Lower lobe of right lung (tissue), 2 donors: ENCODE results near the gene IQCH. TPM values are rescaled to one million over a fixed set of nuclear protein-coding genes. Genes with fewer than 3 reads are reported as not detected.

Source experiments
- ATAC-seq, 2 donors: fragments of 200-7000 bp; cut with Tn5 transposase; one replicate each; pipeline ENCODE4 v1.9.1; 2020 to 2022; ENCODE audit warnings: mild to moderate bottlenecking in 2 of 2, moderate library complexity in 2 of 2
- DNase-seq: peaks from one replicate; pipeline ENCODE4 v3.0.0-alpha.2; 2020
- H3K27ac ChIP-seq: fragments of 200-600 bp; one replicate; pipeline ENCODE4 v1.8.0; 2022
- H3K27me3 ChIP-seq: fragments of 200-600 bp; one replicate; pipeline ENCODE4 v1.8.0; 2022; ENCODE audit warnings: low read depth
- H3K36me3 ChIP-seq: fragments of 200-600 bp; one replicate; pipeline ENCODE4 v1.8.0; 2022; ENCODE audit warnings: mild to moderate bottlenecking
- H3K4me1 ChIP-seq: fragments of 200-600 bp; one replicate; pipeline ENCODE4 v1.8.0; 2022
- H3K4me3 ChIP-seq: fragments of 200-600 bp; one replicate; pipeline ENCODE4 v1.8.0; 2022; ENCODE audit warnings: mild to moderate bottlenecking
- H3K9me3 ChIP-seq: fragments of 200-600 bp; one replicate; pipeline ENCODE4 v1.8.0; 2022
- intact Hi-C: fragments of 100-400 bp; cut with DNase I; formaldehyde crosslinking; loops from one replicate; pipeline ENCODE4 v1.11.0; 2022
- total RNA-seq: library from RNA; stranded (reverse); fragmentation: NEBNext Ultra II Directional; extraction: Animal tissue kit (Norgen Biotek cat#: 25700); gene quantifications from one replicate; pipeline ENCODE4 v1.2.1, GENCODE V29; 2021
- TF ChIP-seq, protein P1 (sequence below): fragments of 200-600 bp; IDR thresholded peaks from one replicate; pipeline ENCODE4 v1.8.0; 2022; ENCODE audit warnings: antibody characterized with exemption, mild to moderate bottlenecking
- donor health status: DM: no; HTN: yes; CAD: no; lungs with severe emphysema.

The IQCH gene
- total RNA-seq, 1 donor from 2014 or later, result 2.3 TPM

GRCh38 chr15:67248011-67248505 is 6.5 kb upstream of the IQCH start:
- DNase-seq, result no peak
- peaks cover 3% of the 10 kb centered on the region for H3K36me3 ChIP-seq
- H3K4me3 ChIP-seq, result no peak overlapping the region
- no peak for ATAC-seq
- H3K27me3 ChIP-seq, result no peaks in the 10 kb centered on the region
- no peak overlapping the region for H3K27ac ChIP-seq
- TF ChIP-seq, protein P1, sequence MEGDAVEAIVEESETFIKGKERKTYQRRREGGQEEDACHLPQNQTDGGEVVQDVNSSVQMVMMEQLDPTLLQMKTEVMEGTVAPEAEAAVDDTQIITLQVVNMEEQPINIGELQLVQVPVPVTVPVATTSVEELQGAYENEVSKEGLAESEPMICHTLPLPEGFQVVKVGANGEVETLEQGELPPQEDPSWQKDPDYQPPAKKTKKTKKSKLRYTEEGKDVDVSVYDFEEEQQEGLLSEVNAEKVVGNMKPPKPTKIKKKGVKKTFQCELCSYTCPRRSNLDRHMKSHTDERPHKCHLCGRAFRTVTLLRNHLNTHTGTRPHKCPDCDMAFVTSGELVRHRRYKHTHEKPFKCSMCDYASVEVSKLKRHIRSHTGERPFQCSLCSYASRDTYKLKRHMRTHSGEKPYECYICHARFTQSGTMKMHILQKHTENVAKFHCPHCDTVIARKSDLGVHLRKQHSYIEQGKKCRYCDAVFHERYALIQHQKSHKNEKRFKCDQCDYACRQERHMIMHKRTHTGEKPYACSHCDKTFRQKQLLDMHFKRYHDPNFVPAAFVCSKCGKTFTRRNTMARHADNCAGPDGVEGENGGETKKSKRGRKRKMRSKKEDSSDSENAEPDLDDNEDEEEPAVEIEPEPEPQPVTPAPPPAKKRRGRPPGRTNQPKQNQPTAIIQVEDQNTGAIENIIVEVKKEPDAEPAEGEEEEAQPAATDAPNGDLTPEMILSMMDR, result no peak
- peaks cover 17% of the 10 kb centered on the region for H3K4me1 ChIP-seq
- no peaks in the 10 kb centered on the region for H3K9me3 ChIP-seq
- intact Hi-C loops, result no loop called here

GRCh38 chr15:67249830-67250229 is 4.8 kb upstream of the IQCH start:
- TF ChIP-seq, protein P1, result no peak
- H3K27me3 ChIP-seq, result no peaks in the 10 kb centered on the region
- H3K4me1 ChIP-seq, result peaks cover 21% of the 10 kb centered on the region
- no peaks in the 10 kb centered on the region for H3K9me3 ChIP-seq
- DNase-seq, result no peak
- H3K27ac ChIP-seq, result no peak overlapping the region
- H3K4me3 ChIP-seq, result no peak overlapping the region
- intact Hi-C loops, result no loop called here
- peaks cover 3% of the 10 kb centered on the region for H3K36me3 ChIP-seq
- ATAC-seq, result no peak

DNA sequence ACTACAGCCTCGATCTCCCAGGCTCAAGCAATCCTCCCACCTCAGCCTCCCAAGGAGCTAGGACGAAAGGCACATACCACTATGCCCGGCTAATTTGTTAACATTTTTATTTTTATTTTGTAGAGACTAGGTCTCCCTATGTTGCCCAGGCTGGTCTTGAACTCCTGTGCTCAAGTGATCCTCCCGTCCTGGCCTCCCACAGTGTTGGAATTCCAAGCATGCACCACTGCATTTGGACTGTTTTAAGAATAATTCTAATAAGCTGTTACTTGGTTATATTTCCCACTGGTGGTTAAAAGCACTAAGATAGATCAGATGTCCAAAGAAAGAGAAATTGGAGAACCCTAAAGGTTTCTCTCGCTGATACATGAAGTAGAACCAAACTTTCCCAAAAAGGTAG is 3.3 kb upstream of the IQCH start:
- no peak overlapping the region for H3K27ac ChIP-seq
- intact Hi-C loops, result no loop called here
- DNase-seq (no peak), ATAC-seq (no peak)
- H3K27me3 ChIP-seq, result no peaks in the 10 kb centered on the region
- H3K4me1 ChIP-seq, result peaks cover 21% of the 10 kb centered on the region
- TF ChIP-seq, protein P1, result no peak
- no peaks in the 10 kb centered on the region for H3K36me3 ChIP-seq
- no peaks in the 10 kb centered on the region for H3K9me3 ChIP-seq
- no peak overlapping the region for H3K4me3 ChIP-seq

GRCh38 chr15:67253101-67253500 is 1.5 kb upstream of the IQCH start:
- H3K27me3 ChIP-seq, result no peaks in the 10 kb centered on the region
- intact Hi-C loops, result no loop called here
- H3K4me1 ChIP-seq, result peaks cover 21% of the 10 kb centered on the region
- no peak for ATAC-seq
- DNase-seq, result no peak
- H3K36me3 ChIP-seq, result no peaks in the 10 kb centered on the region
- H3K27ac ChIP-seq, result peak overlapping the region; percentile 91
- H3K9me3 ChIP-seq, result no peaks in the 10 kb centered on the region
- peak overlapping the region; percentile 74 for H3K4me3 ChIP-seq
- TF ChIP-seq, protein P1, result no peak

DNA sequence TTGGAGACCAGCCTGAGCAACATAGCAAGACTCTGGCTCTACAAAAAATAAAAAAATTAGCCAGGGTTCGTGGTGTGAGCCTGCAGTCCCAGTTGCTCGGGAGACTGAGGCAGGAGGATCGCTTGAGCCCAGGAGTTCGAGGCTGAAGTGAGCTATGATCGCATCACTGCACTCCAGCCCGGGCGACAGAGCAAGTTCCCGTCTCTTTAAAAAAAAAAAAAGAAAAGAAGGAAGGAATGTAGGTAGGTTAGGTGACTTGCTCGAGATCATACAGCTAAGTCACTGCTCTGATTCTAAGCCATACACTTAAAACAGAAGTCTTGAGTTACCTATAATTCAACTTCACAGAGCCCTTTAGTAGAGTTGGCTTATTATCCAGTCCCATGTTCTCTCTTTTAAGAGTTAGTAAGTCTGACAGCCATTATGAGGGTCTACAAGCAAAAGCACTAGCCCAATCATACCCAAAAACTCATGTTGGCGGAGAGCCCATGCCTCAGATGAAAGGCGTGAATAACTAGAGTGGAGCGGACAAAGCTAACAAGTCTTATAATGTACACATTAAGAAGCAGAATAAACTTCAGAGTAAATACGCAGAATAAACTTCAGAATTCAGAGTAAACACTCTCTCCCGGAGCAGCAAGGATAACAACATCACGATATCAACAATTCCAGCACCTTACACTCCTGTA is 893 bp upstream of the IQCH start:
- no peaks in the 10 kb centered on the region for H3K27me3 ChIP-seq
- DNase-seq, result no peak
- ATAC-seq, result peak in 1 of 2 donors; percentile 3
- peak overlapping the region; percentile 91 for H3K27ac ChIP-seq
- no peaks in the 10 kb centered on the region for H3K9me3 ChIP-seq
- TF ChIP-seq, protein P1, result no peak
- H3K4me3 ChIP-seq, result peak overlapping the region; percentile 74
- H3K36me3 ChIP-seq, result no peaks in the 10 kb centered on the region
- H3K4me1 ChIP-seq, result peaks cover 21% of the 10 kb centered on the region
- intact Hi-C loops, result no loop called here
